Measurements from ENCODE around the gene S100PBP.

The S100PBP gene

DNA sequence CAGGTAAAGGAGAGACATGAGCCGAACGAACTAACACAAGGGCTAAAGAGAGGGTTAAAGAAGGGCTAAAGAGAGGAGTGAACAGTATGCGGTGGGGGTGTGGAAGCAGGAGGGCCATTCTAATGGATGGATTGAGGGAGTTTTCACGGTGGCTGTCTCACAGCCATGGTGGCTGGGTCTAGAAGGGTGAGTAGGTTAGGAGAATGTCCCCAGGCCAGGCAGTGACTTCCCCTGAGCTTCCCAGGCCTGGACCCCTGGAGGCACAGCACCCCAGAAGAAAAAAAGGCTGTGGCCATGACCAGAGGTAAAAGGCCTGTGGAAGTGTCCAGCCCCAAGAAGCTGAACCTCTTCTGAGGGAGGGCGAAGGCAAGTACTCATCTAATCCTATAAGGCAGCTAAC, 49.7 kb downstream of the S100PBP start:
- no peak for DNase-seq (ENCODE audit: low read depth)
- TF ChIP-seq, protein P1, sequence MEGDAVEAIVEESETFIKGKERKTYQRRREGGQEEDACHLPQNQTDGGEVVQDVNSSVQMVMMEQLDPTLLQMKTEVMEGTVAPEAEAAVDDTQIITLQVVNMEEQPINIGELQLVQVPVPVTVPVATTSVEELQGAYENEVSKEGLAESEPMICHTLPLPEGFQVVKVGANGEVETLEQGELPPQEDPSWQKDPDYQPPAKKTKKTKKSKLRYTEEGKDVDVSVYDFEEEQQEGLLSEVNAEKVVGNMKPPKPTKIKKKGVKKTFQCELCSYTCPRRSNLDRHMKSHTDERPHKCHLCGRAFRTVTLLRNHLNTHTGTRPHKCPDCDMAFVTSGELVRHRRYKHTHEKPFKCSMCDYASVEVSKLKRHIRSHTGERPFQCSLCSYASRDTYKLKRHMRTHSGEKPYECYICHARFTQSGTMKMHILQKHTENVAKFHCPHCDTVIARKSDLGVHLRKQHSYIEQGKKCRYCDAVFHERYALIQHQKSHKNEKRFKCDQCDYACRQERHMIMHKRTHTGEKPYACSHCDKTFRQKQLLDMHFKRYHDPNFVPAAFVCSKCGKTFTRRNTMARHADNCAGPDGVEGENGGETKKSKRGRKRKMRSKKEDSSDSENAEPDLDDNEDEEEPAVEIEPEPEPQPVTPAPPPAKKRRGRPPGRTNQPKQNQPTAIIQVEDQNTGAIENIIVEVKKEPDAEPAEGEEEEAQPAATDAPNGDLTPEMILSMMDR (IDR thresholded peaks at IDR 0.05; ENCODE audit: low read depth, low read length, missing control alignments), result no peak
- H3K4me3 ChIP-seq (ENCODE audit: low read depth, low read length), result no peak overlapping the region

DNA sequence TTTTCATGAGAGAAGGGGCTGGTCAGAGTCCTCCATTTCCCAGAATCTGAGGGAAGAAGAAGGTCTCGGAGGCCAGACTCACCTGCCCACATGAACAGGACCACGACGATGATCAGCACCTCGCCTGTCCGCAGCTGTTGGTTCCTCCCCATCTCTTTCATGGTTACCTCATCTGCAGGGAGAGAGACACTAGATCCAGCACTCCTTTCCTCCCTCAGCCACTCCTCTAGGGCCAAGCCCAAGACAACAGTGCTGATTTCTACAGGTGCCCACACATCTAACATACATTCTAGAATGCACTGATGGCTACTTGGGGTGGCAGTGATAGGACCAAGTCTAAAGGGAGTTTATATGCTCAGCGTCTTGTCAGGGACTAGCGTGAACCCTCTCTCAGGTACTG, 50.2 kb downstream of the S100PBP start:
- TF ChIP-seq, protein P1 (IDR thresholded peaks at IDR 0.05; ENCODE audit: low read depth, low read length, missing control alignments), result no peak
- DNase-seq (ENCODE audit: low read depth), result no peak
- no peak overlapping the region for H3K4me3 ChIP-seq (ENCODE audit: low read depth, low read length)

DNA sequence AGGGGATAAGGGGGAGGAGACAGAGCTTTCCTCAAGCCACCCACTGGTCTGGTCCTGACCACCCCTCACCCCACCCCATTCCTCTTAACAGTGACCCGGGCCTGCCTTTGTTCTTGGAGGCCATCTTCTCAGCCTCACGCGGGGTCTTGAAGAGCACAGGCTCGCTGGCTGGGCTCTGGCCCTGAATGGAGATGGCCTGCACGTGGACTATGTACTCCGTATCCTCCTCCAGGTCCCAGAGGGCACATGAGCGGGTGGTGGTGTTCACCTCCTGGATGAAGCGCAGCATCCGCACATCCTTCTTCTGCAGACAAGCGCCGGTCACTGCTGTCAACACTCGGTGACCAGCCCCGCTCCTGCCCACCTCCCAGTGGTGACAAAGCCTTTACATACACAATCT, 50.6 kb downstream of the S100PBP start:
- no peak overlapping the region for H3K4me3 ChIP-seq (ENCODE audit: low read depth, low read length)
- TF ChIP-seq, protein P1 (IDR thresholded peaks at IDR 0.05; ENCODE audit: low read depth, low read length, missing control alignments), result no peak
- DNase-seq (ENCODE audit: low read depth), result no peak

DNA sequence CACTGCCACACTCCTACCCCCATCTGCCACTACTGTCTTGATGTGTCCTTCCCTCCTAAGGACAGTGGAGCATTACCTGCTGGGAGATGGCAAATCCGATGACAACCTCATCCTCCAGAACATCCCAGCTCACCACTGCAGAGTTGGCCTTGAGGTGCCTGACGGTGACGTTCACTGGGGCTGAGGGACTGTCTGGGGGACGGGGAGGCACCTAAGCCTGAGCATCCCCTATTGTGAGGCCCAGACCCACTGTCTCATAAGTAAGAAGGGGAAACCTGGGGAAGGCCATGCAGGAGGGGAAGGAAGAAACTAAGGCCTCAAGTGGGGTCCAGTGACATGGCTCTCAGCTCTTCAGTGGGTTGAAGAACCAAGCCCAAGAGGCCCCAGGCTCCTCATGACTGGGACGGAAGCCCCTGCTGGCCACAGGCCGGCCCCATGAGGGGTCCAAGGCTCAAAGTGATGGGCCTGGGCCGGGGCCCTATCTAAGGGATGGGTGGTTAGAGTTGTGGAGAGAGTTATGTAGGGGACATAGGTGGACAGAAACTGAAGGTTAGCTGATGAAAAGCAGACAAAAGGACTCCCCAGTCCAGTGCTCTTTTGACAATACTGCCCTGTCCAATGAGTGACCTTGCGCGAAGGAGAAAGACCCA, 51.5 kb downstream of the S100PBP start:
- no peak for DNase-seq (ENCODE audit: low read depth)
- TF ChIP-seq, protein P1 (IDR thresholded peaks at IDR 0.05; ENCODE audit: low read depth, low read length, missing control alignments), result no peak
- H3K4me3 ChIP-seq (ENCODE audit: low read depth, low read length), result no peak overlapping the region

DNA sequence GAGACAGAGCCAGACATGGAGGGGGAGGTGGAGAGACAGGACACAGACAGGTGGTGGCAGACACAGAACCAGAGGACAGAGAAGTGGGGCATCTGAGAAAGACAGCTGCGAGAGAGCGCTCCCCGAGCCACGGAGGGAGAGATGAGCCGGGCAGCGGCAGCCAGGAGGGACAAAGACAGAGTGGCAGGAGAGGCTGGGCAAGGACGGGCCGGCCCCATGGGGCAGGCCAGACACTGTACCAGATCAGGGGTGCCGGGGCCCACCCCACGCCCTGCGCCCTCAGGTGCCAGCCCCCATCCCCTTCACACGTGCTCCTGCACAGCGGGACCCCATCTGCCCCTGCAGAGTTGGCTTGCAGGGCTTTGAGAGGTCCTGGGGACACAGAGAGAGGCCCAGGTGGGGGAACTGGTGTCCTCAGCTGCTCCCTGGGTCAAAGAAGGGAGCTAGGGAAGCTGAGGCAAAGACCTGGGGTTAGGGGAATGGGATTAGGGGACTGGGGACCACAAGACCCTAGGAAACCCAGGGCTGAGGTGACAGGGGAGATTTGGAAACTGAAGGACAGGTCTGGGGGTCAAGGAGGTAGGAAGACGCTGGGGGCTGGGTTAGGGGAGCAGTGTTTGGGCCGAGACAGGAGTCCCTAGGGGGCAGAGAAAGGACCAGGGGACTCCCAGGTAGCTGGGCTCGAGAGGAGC, 52.6 kb downstream of the S100PBP start:
- H3K4me3 ChIP-seq (ENCODE audit: low read depth, low read length), result no peak overlapping the region
- no peak for DNase-seq (ENCODE audit: low read depth)
- TF ChIP-seq, protein P1 (IDR thresholded peaks at IDR 0.05; ENCODE audit: low read depth, low read length, missing control alignments), result no peak

DNA sequence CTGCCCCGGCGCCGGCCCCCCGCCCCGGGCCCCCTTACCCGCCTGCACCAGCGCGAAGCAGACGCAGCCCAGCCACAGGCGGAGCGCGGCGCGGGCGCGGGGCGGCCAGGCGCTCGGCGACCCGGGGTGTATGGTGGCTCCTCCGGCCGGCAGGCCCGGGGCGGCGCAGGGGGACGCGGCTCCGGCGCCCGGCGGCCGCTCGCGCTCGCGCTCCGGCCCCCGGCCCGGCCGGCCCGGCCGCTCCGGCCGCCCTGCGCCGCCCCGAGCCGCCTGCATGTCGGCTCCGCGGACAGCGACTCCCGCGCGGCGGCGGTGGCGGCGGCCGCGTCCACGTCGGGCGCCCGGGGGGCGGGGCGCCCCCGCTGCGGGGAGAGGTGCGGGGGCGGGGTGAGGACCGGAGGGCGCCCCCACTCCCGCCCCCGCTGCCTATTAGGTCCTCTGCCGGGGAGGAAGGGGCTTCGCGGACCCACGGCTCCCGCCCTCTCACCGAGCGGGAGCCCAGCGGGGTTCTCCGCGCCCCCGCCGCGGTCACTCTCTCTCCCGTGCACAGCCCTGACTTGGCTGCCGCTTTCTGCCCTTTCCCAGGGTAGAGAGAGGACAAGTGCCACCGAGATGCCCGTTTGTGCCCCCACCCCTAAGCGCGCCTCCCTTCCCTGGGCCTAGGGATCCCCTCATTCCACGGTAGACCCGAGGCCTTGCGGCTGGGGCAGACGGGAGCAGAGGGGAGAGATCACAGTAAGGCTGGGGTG, 53.3 kb downstream of the S100PBP start, which contains the start of gene FNDC5:
FNDC5 (minus strand) TSS at position 298 of the 749 bp plus-strand sequence.
- H3K4me3 ChIP-seq (ENCODE audit: low read depth, low read length), result no peak within 1 kb of the TSS; the same call in none of the 2 replicates
- DNase-seq (ENCODE audit: low read depth), result no peak
- TF ChIP-seq, protein P1 (IDR thresholded peaks at IDR 0.05; ENCODE audit: low read depth, low read length, missing control alignments), result no peak

All from GM12864 (cell line).